Activated CD4-positive, alpha-beta T cell treated with anti-CD3 and anti-CD28 coated beads for 36 hours (primary cell): ENCODE results near the gene CEP164. TPM values are rescaled to one million over a fixed set of nuclear protein-coding genes. Genes with fewer than 3 reads are reported as not detected.

Experiments
- ATAC-seq: fragments of 200-7000 bp; cut with Tn5 transposase; one replicate; pipeline ENCODE4 v1.10.0; 2021; ENCODE audit warnings: mild to moderate bottlenecking, moderate library complexity
- CTCF ChIA-PET: fragments of 350-600 bp; sonication (Branson Sonifier 250); formaldehyde crosslinking; loops from one replicate; lab custom pipeline; 2021; ENCODE audit warnings: antibody characterized with exemption; lab: Charles Lee
- POLR2A ChIA-PET: fragments of 350-600 bp; sonication (Branson Sonifier 250); formaldehyde crosslinking; loops from one replicate; lab custom pipeline; 2021; ENCODE audit warnings: antibody characterized with exemption, inconsistent platforms; lab: Charles Lee
- DNase-seq: peaks from one replicate; pipeline ENCODE4 v3.0.0-alpha.2; 2020
- H3K27ac Mint-ChIP-seq: one replicate; pipeline ENCODE4 v1.8.0; 2021; ENCODE audit warnings: mixed read lengths
- H3K27me3 Mint-ChIP-seq: one replicate; pipeline ENCODE4 v1.8.0; 2021; ENCODE audit warnings: mixed read lengths
- H3K36me3 Mint-ChIP-seq: one replicate; pipeline ENCODE4 v1.8.0; 2021; ENCODE audit warnings: low read depth, mixed read lengths
- H3K4me1 Mint-ChIP-seq: one replicate; pipeline ENCODE4 v1.8.0; 2021; ENCODE audit warnings: mixed read lengths
- H3K4me3 Mint-ChIP-seq: one replicate; pipeline ENCODE4 v1.8.0; 2021; ENCODE audit warnings: mild to moderate bottlenecking, moderate library complexity, mixed read lengths
- H3K9me3 Mint-ChIP-seq: one replicate; pipeline ENCODE4 v1.8.0; 2021; ENCODE audit warnings: low read depth, mixed read lengths
- intact Hi-C, 2 experiments: fragments of 100-400 bp; cut with DNase I in 1 of 2; cut with micrococcal nuclease in 1 of 2; formaldehyde crosslinking; loops; one replicate each; pipeline versions ENCODE4 v1.14.2 to v1.15.1; 2022 to 2024; cut with DNase I, micrococcal nuclease
- total RNA-seq, 2 experiments: library from RNA; stranded (reverse); gene quantifications; one replicate each; pipeline ENCODE4 v1.2.3, GENCODE V29; 2021

Gene CEP164
- total RNA-seq, 2 experiments from 2014 or later: 30.3 to 31.0 TPM

DNA sequence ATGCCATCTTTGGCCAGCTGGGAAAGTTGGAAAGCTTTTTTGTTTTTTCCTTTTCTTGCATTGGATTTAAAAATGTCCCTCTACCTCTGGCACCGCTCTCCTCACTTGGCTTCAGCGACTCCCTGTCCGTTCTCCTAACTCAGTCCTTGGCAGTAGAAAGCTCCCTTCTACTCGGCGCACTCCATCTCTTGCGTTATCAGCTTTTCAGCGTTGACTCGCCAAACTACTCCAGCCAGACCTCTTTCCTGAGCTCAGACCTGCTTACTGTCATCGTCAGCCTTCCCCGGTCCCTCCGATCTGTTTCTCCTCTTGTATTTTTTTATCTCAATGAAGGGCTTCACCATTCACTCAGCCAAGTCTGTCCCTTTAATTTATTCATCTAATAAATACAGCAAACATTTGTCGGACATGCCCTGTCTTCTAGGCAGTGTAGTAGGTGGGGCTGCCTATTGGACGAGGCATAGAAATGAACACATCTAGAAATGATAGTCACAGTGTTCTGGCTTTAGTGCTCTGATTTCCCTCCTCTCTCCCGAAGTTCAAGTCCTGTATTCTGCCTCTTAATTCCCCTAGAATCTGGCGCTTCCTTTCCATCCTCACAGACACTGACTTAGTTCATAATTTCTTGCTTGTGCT, 839 bp downstream of the CEP164 start:
- ChIA-PET POLR2A (interaction anchor here (1.0 to 1.1 kb wide), 2 partner anchors 97 to 98 kb away, joined by 3 to 6 read pairs; partner anchors contain the start of gene PCSK7), CTCF (interaction anchor here (0.5 to 1.9 kb wide), 6 partner anchors 9 to 373 kb away, joined by 3 to 5 read pairs (median 4); partner anchors contain the start of genes BACE1, PCSK7 and RNF214)
- H3K9me3 Mint-ChIP-seq: no peaks in the 10 kb centered on the region
- intact Hi-C loops: loop anchor here (5.0 to 10.0 kb wide), 5 partner anchors 146 to 556 kb away; partner anchors contain the start of genes BUD13 (in 1 of the 2), PAFAH1B2 (in 1 of the 2) and SIDT2 (in 1 of the 2)
- no peaks in the 10 kb centered on the region for H3K36me3 Mint-ChIP-seq
- DNase-seq (peak; percentile 30), ATAC-seq (no peak)
- H3K27me3 Mint-ChIP-seq: no peaks in the 10 kb centered on the region
- no peak overlapping the region for H3K4me3 Mint-ChIP-seq
- H3K4me1 Mint-ChIP-seq: peaks cover 13% of the 10 kb centered on the region
- no peak overlapping the region for H3K27ac Mint-ChIP-seq

DNA sequence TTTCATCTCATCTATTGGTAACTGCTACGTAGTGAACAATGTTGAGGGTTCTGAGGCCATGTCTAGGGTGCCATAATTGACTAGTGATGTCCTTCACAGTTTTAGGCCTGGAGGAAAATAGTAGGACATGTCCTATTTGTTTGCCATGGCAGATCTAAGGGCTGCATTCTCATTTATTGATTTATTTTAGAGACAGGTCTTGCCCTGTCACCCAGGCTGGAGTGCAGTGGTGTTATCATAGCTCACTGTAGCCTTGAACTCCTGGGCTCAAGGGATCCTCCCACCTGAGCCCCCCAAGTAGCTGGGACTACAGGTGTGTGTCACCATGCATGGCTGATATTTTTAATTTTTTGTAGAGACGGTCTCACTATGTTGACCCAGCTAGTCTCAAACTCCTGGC, 5.2 kb downstream of the CEP164 start:
- peaks cover 6% of the 10 kb centered on the region for H3K36me3 Mint-ChIP-seq
- peaks cover 10% of the 10 kb centered on the region for H3K4me1 Mint-ChIP-seq
- ChIA-PET CTCF (interaction anchor here (0.6 to 1.8 kb wide), 4 partner anchors 9 to 313 kb away, joined by 3 to 4 read pairs (median 4); no protein-coding TSS in a partner anchor), POLR2A (no interaction called here)
- H3K4me3 Mint-ChIP-seq: no peak overlapping the region
- H3K9me3 Mint-ChIP-seq: no peaks in the 10 kb centered on the region
- no peak overlapping the region for H3K27ac Mint-ChIP-seq
- no peak for DNase-seq
- intact Hi-C loops: no loop called here
- H3K27me3 Mint-ChIP-seq: no peaks in the 10 kb centered on the region
- no peak for ATAC-seq

DNA sequence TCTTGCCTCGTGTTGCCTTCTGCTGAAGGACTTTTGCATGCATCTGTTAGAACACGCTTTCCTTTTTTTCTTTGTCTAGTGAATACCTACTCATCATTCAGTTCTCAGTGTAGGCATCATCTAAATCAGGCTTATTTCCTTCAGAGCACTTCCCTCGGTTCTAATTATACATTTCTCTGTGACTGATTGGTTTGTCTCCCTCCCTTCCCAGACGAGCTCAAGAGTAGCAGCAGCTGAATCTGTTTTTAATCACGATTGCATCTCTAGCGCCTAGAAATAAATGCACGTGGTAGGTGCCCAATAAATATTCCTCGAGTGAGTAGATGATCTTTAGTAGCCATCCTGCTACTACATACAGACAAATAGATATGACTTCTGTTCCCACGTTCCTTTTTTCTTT, 6.3 kb downstream of the CEP164 start:
- no peak overlapping the region for H3K27ac Mint-ChIP-seq
- ATAC-seq (no peak), DNase-seq (no peak)
- H3K27me3 Mint-ChIP-seq: no peaks in the 10 kb centered on the region
- no peaks in the 10 kb centered on the region for H3K9me3 Mint-ChIP-seq
- POLR2A ChIA-PET: no interaction called here
- peaks cover 12% of the 10 kb centered on the region for H3K36me3 Mint-ChIP-seq
- intact Hi-C loops: no loop called here
- CTCF ChIA-PET: no interaction called here
- peaks cover 11% of the 10 kb centered on the region for H3K4me1 Mint-ChIP-seq
- H3K4me3 Mint-ChIP-seq: no peak overlapping the region

DNA sequence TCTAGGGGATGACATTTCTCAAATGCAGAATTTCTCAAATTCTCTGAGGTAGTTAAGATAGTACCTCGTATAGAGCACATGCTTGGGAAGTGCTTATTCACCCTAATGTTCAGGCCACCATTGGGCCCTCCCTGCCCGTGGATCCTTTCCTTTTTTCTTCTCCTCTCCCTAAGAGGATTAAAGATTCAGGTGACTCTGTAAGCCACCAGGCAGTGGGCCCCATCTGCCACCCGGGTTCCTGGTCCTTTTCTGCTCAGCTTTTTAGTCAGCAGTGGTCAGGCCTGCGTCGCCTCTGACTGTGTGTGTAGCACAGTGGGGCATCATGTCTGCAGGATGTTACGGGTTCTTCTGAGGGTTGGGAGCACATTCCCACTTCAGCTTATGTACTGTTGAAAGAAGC, 7.2 kb downstream of the CEP164 start:
- DNase-seq: no peak
- ChIA-PET CTCF (no interaction called here), POLR2A (no interaction called here)
- Mint-ChIP-seq H3K27ac (no peak overlapping the region), H3K27me3 (no peaks in the 10 kb centered on the region), H3K36me3 (peaks cover 12% of the 10 kb centered on the region), H3K9me3 (no peaks in the 10 kb centered on the region), H3K4me1 (peaks cover 9% of the 10 kb centered on the region), H3K4me3 (no peak overlapping the region)
- intact Hi-C loops: no loop called here
- no peak for ATAC-seq

DNA sequence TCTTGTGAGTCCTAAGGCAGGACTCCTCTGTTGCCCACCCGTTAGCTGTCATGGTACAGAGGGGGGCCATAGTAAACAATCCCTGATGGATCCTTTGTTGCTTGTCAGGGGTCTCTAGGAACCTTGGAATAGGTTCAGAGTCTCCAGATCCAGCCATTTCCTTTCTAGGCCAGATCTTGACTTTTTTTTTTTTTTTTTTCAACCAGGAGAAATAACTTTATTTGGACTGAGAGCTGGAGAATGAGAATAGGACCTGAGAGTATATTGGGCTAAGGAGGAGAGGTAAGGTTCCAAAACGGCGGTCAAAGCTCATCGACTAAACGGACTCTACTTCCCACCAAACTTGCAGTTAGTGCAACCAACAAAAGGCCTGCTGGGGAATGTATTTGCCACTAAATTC, 7.7 kb downstream of the CEP164 start:
- Mint-ChIP-seq H3K36me3 (peaks cover 16% of the 10 kb centered on the region), H3K4me3 (no peak overlapping the region), H3K4me1 (peaks cover 4% of the 10 kb centered on the region), H3K27me3 (no peaks in the 10 kb centered on the region), H3K27ac (no peak overlapping the region), H3K9me3 (no peaks in the 10 kb centered on the region)
- ChIA-PET POLR2A (interaction anchor here (0.7 kb wide), 1 partner anchor 549 kb away, joined by 8 read pairs; no protein-coding TSS in a partner anchor), CTCF (interaction anchor here (1.0 kb wide), 1 partner anchor 12 kb away, joined by 3 read pairs; no protein-coding TSS in a partner anchor)
- DNase-seq: no peak
- ATAC-seq: no peak
- intact Hi-C loops: no loop called here

DNA sequence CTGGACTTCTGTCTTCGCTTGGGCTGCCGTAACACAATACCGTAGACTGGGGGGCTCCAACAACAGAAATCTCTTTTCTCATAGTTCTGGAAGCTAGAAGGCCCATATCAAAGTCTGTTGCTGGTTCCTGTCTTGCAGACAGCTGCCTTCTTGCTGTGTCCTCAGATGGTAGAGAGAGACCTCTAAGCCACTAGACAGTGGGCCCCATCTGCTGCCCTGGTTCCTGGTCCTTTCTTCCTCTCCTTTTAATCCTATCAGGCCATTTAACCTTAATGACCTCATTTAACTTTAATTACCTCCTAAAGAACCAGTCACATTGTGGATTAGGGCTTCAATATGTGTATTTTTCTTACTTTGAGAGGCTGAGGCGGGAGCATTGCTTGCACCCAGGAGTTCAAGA, 9.4 kb downstream of the CEP164 start:
- Mint-ChIP-seq H3K9me3 (no peaks in the 10 kb centered on the region), H3K4me3 (no peak overlapping the region), H3K36me3 (peaks cover 19% of the 10 kb centered on the region), H3K27me3 (no peaks in the 10 kb centered on the region), H3K27ac (no peak overlapping the region), H3K4me1 (peaks cover 2% of the 10 kb centered on the region)
- CTCF ChIA-PET: no interaction called here
- DNase-seq (no peak), ATAC-seq (no peak)
- POLR2A ChIA-PET: no interaction called here
- intact Hi-C loops: no loop called here

DNA sequence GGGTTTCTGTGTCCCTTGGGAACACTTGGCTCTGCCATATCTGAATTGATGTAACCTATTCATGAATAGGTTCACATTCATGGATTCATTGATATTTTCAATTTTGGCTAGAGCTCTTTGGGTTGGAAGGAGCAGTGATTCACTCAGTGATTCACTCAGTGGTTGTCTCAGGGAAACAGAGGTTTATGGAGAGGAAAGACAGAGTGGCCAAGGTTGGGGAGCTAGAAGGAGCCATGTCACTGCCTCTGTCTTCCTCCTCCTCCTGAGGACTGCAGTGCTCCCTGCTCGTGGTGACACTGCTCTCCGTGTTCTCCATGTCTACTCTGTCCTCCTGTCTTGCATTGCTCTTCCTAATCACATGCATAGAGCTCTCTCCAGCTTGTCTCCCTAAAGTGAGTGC, 17.4 kb downstream of the CEP164 start:
- DNase-seq (no peak), ATAC-seq (no peak)
- Mint-ChIP-seq H3K27ac (no peak overlapping the region), H3K27me3 (no peaks in the 10 kb centered on the region), H3K4me1 (no peaks in the 10 kb centered on the region), H3K4me3 (no peak overlapping the region), H3K9me3 (no peaks in the 10 kb centered on the region), H3K36me3 (peaks cover 27% of the 10 kb centered on the region)
- ChIA-PET CTCF (no interaction called here), POLR2A (no interaction called here)
- intact Hi-C loops: no loop called here

DNA sequence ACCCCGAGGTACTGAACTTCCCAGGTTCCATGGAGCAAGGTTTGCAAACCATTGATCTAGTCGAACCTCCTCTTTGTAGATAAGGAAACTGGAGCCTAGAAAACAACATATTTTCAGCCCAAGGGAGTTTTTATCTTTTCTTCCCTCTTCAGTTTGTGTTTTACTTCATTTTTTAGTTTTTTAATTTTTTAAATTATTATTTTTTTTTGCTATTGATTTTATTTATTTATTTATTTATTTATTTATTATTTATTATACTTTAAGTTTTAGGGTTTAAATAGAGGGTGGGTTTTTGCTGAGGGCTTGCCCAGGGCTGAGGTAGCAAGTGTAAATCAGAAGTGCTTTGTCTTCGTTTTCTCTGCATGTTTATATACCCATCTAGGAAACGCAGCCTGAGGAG, 26.9 kb downstream of the CEP164 start:
- CTCF ChIA-PET: no interaction called here
- no peak for DNase-seq
- intact Hi-C loops: no loop called here
- no peaks in the 10 kb centered on the region for H3K9me3 Mint-ChIP-seq
- H3K27me3 Mint-ChIP-seq: no peaks in the 10 kb centered on the region
- H3K4me3 Mint-ChIP-seq: no peak overlapping the region
- H3K36me3 Mint-ChIP-seq: peaks cover 23% of the 10 kb centered on the region
- POLR2A ChIA-PET: no interaction called here
- no peaks in the 10 kb centered on the region for H3K4me1 Mint-ChIP-seq
- H3K27ac Mint-ChIP-seq: no peak overlapping the region
- no peak for ATAC-seq

DNA sequence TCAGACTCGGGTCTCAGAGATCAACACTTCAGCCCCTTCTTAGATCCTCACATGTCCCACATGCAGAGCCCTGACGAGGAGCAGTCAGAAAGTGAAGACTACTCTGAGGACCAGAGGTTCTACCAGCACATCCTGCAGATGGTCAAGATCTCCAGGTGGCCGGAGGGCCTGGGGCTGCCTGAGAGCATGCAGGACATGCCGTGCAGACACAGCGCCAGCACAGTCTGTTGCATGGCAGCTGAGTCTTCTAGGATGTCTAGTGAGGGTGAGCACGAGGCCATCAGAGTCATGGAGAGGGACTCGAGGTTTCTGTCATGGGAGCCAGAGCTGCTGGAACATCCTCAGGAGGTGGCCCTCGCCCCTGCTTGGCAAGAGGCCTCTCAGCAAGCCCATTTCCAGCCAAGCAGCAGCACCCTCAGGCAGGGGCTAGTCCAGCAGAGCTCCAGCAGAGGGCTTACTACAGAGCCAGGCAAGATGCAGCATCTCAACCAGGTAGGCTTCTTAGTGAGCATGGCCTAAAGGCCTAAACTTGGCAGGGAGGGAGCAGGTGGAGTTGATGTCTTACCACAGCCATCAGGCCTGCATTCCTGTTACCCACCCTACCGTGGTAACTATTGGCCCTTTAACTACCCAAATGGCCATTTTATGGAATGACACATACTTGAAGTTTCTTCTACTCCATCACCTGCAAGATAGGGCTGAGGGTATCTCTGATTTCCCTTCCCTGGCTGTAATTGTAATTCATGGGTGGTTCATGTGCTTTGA, 28.7 kb downstream of the CEP164 start:
- no peaks in the 10 kb centered on the region for H3K4me1 Mint-ChIP-seq
- ChIA-PET POLR2A (no interaction called here), CTCF (no interaction called here)
- ATAC-seq: no peak
- no peaks in the 10 kb centered on the region for H3K27me3 Mint-ChIP-seq
- H3K36me3 Mint-ChIP-seq: peaks cover 25% of the 10 kb centered on the region
- H3K27ac Mint-ChIP-seq: no peak overlapping the region
- intact Hi-C loops: no loop called here
- no peak for DNase-seq
- H3K4me3 Mint-ChIP-seq: no peak overlapping the region
- H3K9me3 Mint-ChIP-seq: no peaks in the 10 kb centered on the region

DNA sequence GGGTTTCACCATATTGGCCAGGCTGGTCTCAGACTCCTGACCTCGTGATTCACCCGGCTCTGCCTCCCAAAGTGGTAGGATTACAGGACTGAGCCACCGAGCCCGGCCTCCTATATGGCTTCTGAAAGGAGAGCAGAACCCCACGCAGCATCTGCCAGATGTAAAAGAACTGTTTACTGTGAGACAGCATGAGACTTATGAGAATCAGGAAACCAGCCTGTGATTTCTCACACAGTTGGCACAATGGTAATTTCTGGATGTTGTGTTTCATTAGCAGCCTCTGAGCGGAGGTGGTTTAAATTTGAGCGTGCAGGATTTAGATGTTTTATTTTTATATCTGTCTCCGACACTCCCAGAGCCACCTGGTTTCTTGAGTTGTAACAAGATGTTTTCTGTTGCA, 33.8 kb downstream of the CEP164 start:
- Mint-ChIP-seq H3K36me3 (peaks cover 34% of the 10 kb centered on the region), H3K4me1 (no peaks in the 10 kb centered on the region), H3K4me3 (no peak overlapping the region), H3K9me3 (no peaks in the 10 kb centered on the region), H3K27ac (no peak overlapping the region), H3K27me3 (no peaks in the 10 kb centered on the region)
- DNase-seq (no peak), ATAC-seq (no peak)
- intact Hi-C loops: no loop called here
- POLR2A ChIA-PET: no interaction called here
- CTCF ChIA-PET: interaction anchor here (0.6 kb wide), 1 partner anchor 65 kb away, joined by 5 read pairs; no protein-coding TSS in a partner anchor

DNA sequence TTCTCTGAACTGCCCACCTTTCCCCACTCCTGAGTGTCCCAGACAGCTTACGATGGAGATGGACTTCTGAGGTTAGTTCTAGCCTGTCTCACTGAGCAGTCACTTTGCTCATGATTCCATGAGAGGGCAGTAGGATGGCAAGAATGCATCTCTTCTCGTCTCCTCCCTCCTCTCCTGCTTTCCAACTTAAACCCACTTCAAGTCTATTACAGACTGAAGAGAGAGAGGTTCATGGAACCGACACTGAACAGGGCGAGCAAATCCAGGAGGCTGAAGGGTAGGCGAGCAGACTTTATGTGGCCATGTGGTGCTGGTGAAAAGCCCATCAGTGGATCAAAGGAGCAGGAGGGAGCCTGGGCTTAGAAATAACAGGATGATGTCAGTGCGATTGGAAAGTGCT, 38.6 kb downstream of the CEP164 start:
- Mint-ChIP-seq H3K4me3 (no peak overlapping the region), H3K9me3 (no peaks in the 10 kb centered on the region), H3K36me3 (peaks cover 32% of the 10 kb centered on the region), H3K27me3 (no peaks in the 10 kb centered on the region), H3K27ac (no peak overlapping the region), H3K4me1 (no peaks in the 10 kb centered on the region)
- ATAC-seq: no peak
- DNase-seq: no peak
- ChIA-PET POLR2A (no interaction called here), CTCF (no interaction called here)
- intact Hi-C loops: no loop called here
